Uterus (tissue), 4 donors: ENCODE measurements around the gene KBTBD6. TPM values are rescaled to one million over a fixed set of nuclear protein-coding genes. Genes with fewer than 3 reads are reported as not detected.

Experiments used
- DNase-seq, 2 donors: peaks; one replicate each; pipeline ENCODE4 v3.0.0-alpha.2; 2019 to 2020
- H3K27ac ChIP-seq, 2 donors: fragments of 200-600 bp; sonication (generic); 1 replicate in 1 of 2; 2 replicates in 1 of 2; pipeline ENCODE4 v1.5.1; 2016 to 2018
- H3K27me3 ChIP-seq, 2 donors: fragments of 200-600 bp; sonication (generic); one replicate each; pipeline ENCODE4 v1.5.1; 2018 to 2019; ENCODE audit warnings: control low read depth in 1 of 2
- H3K36me3 ChIP-seq, 2 donors: fragments of 200-600 bp; sonication (generic); one replicate each; pipeline ENCODE4 v1.5.1; 2019; ENCODE audit warnings: control low read depth in 1 of 2
- H3K4me1 ChIP-seq, 2 donors: fragments of 200-600 bp; sonication (generic); one replicate each; pipeline ENCODE4 v1.5.1; 2018 to 2019; ENCODE audit warnings: control low read depth in 1 of 2
- H3K4me3 ChIP-seq, 2 donors: fragments of 200-600 bp; sonication (generic); 1 replicate in 1 of 2; 2 replicates in 1 of 2; pipeline ENCODE4 v1.5.1; 2018 to 2019; ENCODE audit warnings: mild to moderate bottlenecking in 1 of 2
- H3K9me3 ChIP-seq, 2 donors: fragments of 200-600 bp; sonication (generic); one replicate each; pipeline ENCODE4 v1.5.1; 2019; ENCODE audit warnings: control low read depth in 1 of 2
- POLR2A ChIP-seq, 2 donors: fragments of 450-650 bp; IDR thresholded peaks; one replicate each; pipeline ENCODE4 v1.6.1; 2016; ENCODE audit warnings: antibody characterized with exemption in 2 of 2, mild to moderate bottlenecking in 1 of 2, moderate library complexity in 1 of 2
- intact Hi-C: fragments of 100-400 bp; cut with DNase I; formaldehyde crosslinking; loops from one replicate; pipeline ENCODE4 v1.15.1; 2023; ENCODE audit warnings: low total_unique reads
- total RNA-seq, 4 donors: library from RNA; depleted of rRNA in 3 of 4; stranded (reverse); fragments of >200 nt in 3 of 4; gene quantifications; one replicate each; pipeline versions ENCODE4 v1.1.0 to v1.2.4, GENCODE V29; 2014 to 2023
- TF ChIP-seq, protein P1 (sequence below), 4 experiments: fragments of 200-600 bp in 2 of 4; fragments of 450-650 bp in 2 of 4; sonication (generic) in 2 of 4; IDR thresholded peaks; one replicate each; pipeline ENCODE4 v1.5.1; 2016 to 2019; ENCODE audit warnings: antibody characterized with exemption in 4 of 4, mild to moderate bottlenecking in 2 of 4, moderate library complexity in 1 of 4
- donor health status: DM: yes; HTN: yes; CAD: no.

The KBTBD6 gene
- total RNA-seq, 4 donors from 2014 or later, result 6.1 to 33.9 (median 15.2) TPM

GRCh38 chr13:41162151-41162550, 29.5 kb upstream of the KBTBD6 start:
- H3K9me3 ChIP-seq, result no peaks in the 10 kb centered on the region
- DNase-seq, result no peak
- no peaks in the 10 kb centered on the region for H3K27me3 ChIP-seq
- no peaks in the 10 kb centered on the region for H3K4me1 ChIP-seq
- no peak overlapping the region for H3K4me3 ChIP-seq
- no peak overlapping the region for H3K27ac ChIP-seq
- intact Hi-C loops, result no loop called here
- no peak for TF ChIP-seq POLR2A (IDR thresholded peaks at IDR 0.05)
- TF ChIP-seq, protein P1, sequence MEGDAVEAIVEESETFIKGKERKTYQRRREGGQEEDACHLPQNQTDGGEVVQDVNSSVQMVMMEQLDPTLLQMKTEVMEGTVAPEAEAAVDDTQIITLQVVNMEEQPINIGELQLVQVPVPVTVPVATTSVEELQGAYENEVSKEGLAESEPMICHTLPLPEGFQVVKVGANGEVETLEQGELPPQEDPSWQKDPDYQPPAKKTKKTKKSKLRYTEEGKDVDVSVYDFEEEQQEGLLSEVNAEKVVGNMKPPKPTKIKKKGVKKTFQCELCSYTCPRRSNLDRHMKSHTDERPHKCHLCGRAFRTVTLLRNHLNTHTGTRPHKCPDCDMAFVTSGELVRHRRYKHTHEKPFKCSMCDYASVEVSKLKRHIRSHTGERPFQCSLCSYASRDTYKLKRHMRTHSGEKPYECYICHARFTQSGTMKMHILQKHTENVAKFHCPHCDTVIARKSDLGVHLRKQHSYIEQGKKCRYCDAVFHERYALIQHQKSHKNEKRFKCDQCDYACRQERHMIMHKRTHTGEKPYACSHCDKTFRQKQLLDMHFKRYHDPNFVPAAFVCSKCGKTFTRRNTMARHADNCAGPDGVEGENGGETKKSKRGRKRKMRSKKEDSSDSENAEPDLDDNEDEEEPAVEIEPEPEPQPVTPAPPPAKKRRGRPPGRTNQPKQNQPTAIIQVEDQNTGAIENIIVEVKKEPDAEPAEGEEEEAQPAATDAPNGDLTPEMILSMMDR (IDR thresholded peaks at IDR 0.05), result no peak
- no peaks in the 10 kb centered on the region for H3K36me3 ChIP-seq

DNA sequence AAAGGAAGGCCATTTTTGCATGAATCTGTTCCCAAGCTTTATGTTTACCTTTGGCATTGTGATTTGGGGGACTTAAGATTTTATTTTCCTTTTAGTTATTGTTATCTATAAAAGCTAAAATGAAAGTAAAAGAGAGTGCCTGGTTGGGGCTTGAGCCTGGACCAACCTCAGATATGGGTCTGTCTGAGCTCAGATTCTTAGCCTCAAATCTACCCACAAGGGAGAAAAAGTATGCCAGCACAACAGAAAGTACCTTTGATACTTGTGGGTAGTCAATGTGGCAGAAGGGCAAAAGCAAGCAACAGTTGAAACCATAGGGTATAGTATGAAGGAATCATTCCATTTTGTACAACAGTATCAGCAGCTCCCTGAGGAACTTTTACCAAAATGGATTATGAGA, 26.6 kb upstream of the KBTBD6 start:
- intact Hi-C loops, result no loop called here
- Histone ChIP-seq H3K36me3 (no peaks in the 10 kb centered on the region), H3K27ac (no peak overlapping the region), H3K9me3 (no peaks in the 10 kb centered on the region), H3K4me1 (no peaks in the 10 kb centered on the region), H3K27me3 (no peaks in the 10 kb centered on the region), H3K4me3 (no peak overlapping the region)
- no peak for DNase-seq
- TF ChIP-seq POLR2A (IDR thresholded peaks at IDR 0.05), result no peak
- TF ChIP-seq, protein P1 (IDR thresholded peaks at IDR 0.05), result no peak

DNA sequence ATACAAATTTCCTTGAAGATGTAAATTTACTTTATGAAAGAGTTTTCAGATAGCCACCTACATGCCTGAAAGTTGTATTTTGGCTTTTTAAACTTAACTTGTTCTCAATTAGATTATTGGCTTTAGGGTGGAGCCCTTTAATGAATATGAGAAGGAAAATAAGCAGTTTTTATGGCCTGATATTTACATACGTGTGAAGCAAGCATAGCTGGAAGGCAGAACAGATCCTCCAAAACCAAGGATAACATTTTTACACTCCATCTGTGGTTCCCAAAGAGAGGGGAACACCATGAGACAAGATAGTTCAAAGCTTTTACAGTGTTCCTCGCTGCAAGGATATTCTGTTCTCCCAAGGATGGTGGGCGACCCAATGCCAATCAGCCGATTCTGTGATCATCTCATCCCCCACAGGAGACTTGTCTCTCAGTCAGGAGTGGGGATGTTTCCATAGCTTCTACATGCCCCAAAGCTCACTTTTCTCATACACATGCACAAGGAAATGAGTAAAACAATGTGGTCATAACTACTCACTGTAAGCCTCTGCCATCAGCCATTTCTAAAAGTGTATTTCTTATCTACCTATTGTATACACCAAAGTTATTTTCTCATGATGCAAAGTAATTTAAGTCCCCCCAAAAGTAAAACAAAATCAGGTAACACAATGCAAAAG, 24.6 kb upstream of the KBTBD6 start:
- no peaks in the 10 kb centered on the region for H3K9me3 ChIP-seq
- no peaks in the 10 kb centered on the region for H3K4me1 ChIP-seq
- no peaks in the 10 kb centered on the region for H3K36me3 ChIP-seq
- no peak for DNase-seq
- intact Hi-C loops, result no loop called here
- no peaks in the 10 kb centered on the region for H3K27me3 ChIP-seq
- no peak overlapping the region for H3K4me3 ChIP-seq
- TF ChIP-seq, protein P1 (IDR thresholded peaks at IDR 0.05), result no peak
- TF ChIP-seq POLR2A (IDR thresholded peaks at IDR 0.05), result no peak
- no peak overlapping the region for H3K27ac ChIP-seq

DNA sequence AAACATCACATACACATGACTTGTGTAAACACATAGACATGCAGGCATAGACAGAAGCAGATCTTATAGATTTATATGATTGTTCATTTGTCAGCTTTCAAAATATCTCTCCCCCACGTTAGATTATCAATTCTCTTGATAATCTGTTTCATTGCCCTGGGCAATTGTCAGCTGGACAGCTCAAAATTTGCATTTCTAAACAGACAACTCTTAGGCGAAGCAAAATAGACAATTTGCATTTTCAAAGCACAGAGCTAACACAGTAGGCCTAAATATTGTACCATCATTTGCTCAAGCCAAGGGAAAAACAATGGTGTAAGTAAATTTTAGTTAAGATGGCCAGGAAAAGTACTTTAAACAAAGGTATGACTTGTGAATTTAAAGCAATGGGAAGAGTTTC, 24.0 kb upstream of the KBTBD6 start:
- intact Hi-C loops, result no loop called here
- Histone ChIP-seq H3K27ac (no peak overlapping the region), H3K4me1 (no peaks in the 10 kb centered on the region), H3K36me3 (no peaks in the 10 kb centered on the region), H3K9me3 (no peaks in the 10 kb centered on the region), H3K4me3 (no peak overlapping the region), H3K27me3 (no peaks in the 10 kb centered on the region)
- TF ChIP-seq, protein P1 (IDR thresholded peaks at IDR 0.05), result no peak
- TF ChIP-seq POLR2A (IDR thresholded peaks at IDR 0.05), result no peak
- DNase-seq, result no peak

DNA sequence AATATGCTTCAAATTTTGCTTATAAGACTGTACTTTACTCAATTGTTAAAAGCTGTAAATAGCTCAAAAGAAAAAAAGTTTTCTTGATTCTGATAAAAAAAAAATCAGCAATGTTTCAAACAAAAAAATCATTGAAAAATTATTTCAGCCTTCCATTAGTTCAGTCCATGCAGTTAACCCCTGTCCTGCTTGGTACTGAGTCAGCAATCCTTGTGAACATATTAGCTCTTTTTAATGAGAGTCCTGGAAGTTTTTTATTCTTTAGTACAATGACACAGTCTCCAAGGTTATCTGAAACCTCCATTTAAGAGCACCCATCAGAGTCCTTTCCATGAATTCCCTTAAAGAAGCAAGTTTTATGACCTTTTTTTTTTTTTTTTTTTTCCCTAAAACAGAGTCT, 21.4 kb upstream of the KBTBD6 start:
- H3K36me3 ChIP-seq, result no peaks in the 10 kb centered on the region
- DNase-seq, result no peak
- intact Hi-C loops, result no loop called here
- H3K4me3 ChIP-seq, result no peak overlapping the region
- no peak overlapping the region for H3K27ac ChIP-seq
- TF ChIP-seq, protein P1 (IDR thresholded peaks at IDR 0.05), result no peak
- no peaks in the 10 kb centered on the region for H3K27me3 ChIP-seq
- H3K4me1 ChIP-seq, result no peaks in the 10 kb centered on the region
- H3K9me3 ChIP-seq, result peaks cover 0 to 7% of the 10 kb centered on the region in 2 donors
